PC-9 (cell line): ENCODE data around the gene GGACT. TPM values are rescaled to one million over a fixed set of nuclear protein-coding genes. Genes with fewer than 3 reads are reported as not detected.

ENCODE experiments used
- BruUV-seq: library from RNA; stranded (reverse); fragments of 400-500 nt; replicated peaks from 2 replicates; lab custom pipeline; 2021; lab: Mats Ljungman, UMichigan
- CTCF ChIA-PET: fragments of 300-600 bp; sonication (Branson Sonifier 250); formaldehyde crosslinking; loops from one replicate; lab custom pipeline; 2022; ENCODE audit warnings: antibody characterized with exemption; lab: Charles Lee
- POLR2A ChIA-PET: fragments of 300-600 bp; sonication (Branson Sonifier 250); formaldehyde crosslinking; loops from one replicate; lab custom pipeline; 2022; ENCODE audit warnings: antibody characterized with exemption; ENCODE audit not compliant: unreplicated experiment; lab: Charles Lee
- DNase-seq, 2 experiments: peaks; one replicate each; pipeline versions ENCODE4 v3.0.0 to v3.0.0-alpha.2; 2015 to 2022; ENCODE audit warnings: mixed read lengths in 1 of 2
- H2AFZ ChIP-seq: fragments of 200-600 bp; sonication (generic); 2 replicates; pipeline ENCODE4 v1.8.1; 2017; ENCODE audit warnings: antibody characterized with exemption
- H3F3A ChIP-seq: fragments of 200-600 bp; sonication (generic); 2 replicates; pipeline ENCODE4 v1.8.1; 2017; ENCODE audit warnings: antibody characterized with exemption, mild to moderate bottlenecking, low read depth; ENCODE audit not compliant: insufficient read depth
- H3K27ac ChIP-seq: fragments of 200-600 bp; sonication (generic); 2 replicates; pipeline ENCODE4 v1.6.1; 2016; ENCODE audit warnings: mixed run types
- H3K27me3 ChIP-seq: fragments of 200-600 bp; sonication (generic); 2 replicates; pipeline ENCODE4 v1.6.1; 2016; ENCODE audit warnings: low read depth, mixed run types; ENCODE audit not compliant: insufficient read depth
- H3K36me3 ChIP-seq: fragments of 200-600 bp; sonication (generic); 2 replicates; pipeline ENCODE4 v1.6.1; 2016; ENCODE audit warnings: low read depth, mixed run types
- H3K4me1 ChIP-seq: fragments of 200-600 bp; sonication (generic); replicated peaks from 2 replicates; pipeline ENCODE4 v1.6.1; 2016; ENCODE audit warnings: mixed run types; ENCODE audit not compliant: insufficient read depth
- H3K4me2 ChIP-seq: fragments of 200-600 bp; sonication (generic); 2 replicates; pipeline ENCODE4 v1.6.1; 2017; ENCODE audit warnings: mixed run types
- H3K4me3 ChIP-seq: fragments of 200-600 bp; sonication (generic); 2 replicates; pipeline ENCODE4 v1.6.1; 2016; ENCODE audit warnings: mixed run types
- H3K79me2 ChIP-seq: fragments of 200-600 bp; sonication (generic); 2 replicates; pipeline ENCODE4 v1.6.1; 2017; ENCODE audit warnings: low read depth, mixed run types
- H3K9me2 ChIP-seq: fragments of 200-600 bp; sonication (generic); 2 replicates; pipeline ENCODE4 v1.8.1; 2017; ENCODE audit warnings: mild to moderate bottlenecking; ENCODE audit not compliant: insufficient read depth
- H3K9me3 ChIP-seq: fragments of 200-600 bp; sonication (generic); 2 replicates; pipeline ENCODE4 v1.8.1; 2016; ENCODE audit warnings: low read depth; ENCODE audit not compliant: insufficient read depth
- H4K20me1 ChIP-seq: fragments of 200-600 bp; sonication (generic); 2 replicates; pipeline ENCODE4 v1.8.1; 2017; ENCODE audit not compliant: insufficient read depth
- CTCF ChIP-seq: fragments of 200-600 bp; sonication (generic); conservative IDR thresholded peaks from 2 replicates; pipeline ENCODE4 v1.6.1; 2017; ENCODE audit warnings: mixed run types, antibody characterized with exemption, mild to moderate bottlenecking, moderate library complexity
- EZH2 ChIP-seq: fragments of 200-600 bp; sonication (generic); IDR thresholded peaks from 2 replicates; pipeline ENCODE4 v1.8.0; 2017; ENCODE audit warnings: antibody characterized with exemption, low read depth
- intact Hi-C: fragments of 100-400 bp; cut with micrococcal nuclease; formaldehyde crosslinking; loops from one replicate; pipeline ENCODE4 v1.10.0; 2022; ENCODE audit not compliant: unreplicated experiment
- total RNA-seq: library from RNA; stranded (reverse); gene quantifications from 2 replicates; pipeline ENCODE4 v1.2.3, GENCODE V29; 2021

The GGACT gene
- total RNA-seq, 1 experiment from 2014 or later = 4.9 TPM

GRCh38 chr13:100608906-100609305 lies 20.3 kb upstream of the GGACT start:
- DNase-seq = no peak
- CTCF ChIA-PET = no interaction called here
- Histone ChIP-seq H4K20me1 (no peaks in the 10 kb centered on the region), H3K4me3 (no peak overlapping the region), H3K27ac (no peak overlapping the region), H3K79me2 (no peaks in the 10 kb centered on the region), H3F3A (no peaks in the 10 kb centered on the region), H3K9me3 (no peaks in the 10 kb centered on the region), H3K27me3 (no peaks in the 10 kb centered on the region), H3K4me1 (no peaks in the 10 kb centered on the region), H2AFZ (no peak overlapping the region), H3K36me3 (no peaks in the 10 kb centered on the region), H3K9me2 (no peaks in the 10 kb centered on the region), H3K4me2 (no peak overlapping the region)
- no TSS peak for BruUV-seq
- POLR2A ChIA-PET = no interaction called here
- TF ChIP-seq EZH2 (no peak), CTCF (no peak)
- intact Hi-C loops = no loop called here

GRCh38 chr13:100608489-100608888 lies 19.9 kb upstream of the GGACT start:
- H2AFZ ChIP-seq = no peak overlapping the region

GRCh38 chr13:100604918-100605710 lies 16.5 kb upstream of the GGACT start:
- H3K27ac ChIP-seq = no peak overlapping the region
- H3K27me3 ChIP-seq = no peaks in the 10 kb centered on the region
- CTCF ChIA-PET = no interaction called here
- POLR2A ChIA-PET = no interaction called here
- TF ChIP-seq CTCF (no peak), EZH2 (no peak)
- H3K9me3 ChIP-seq = no peaks in the 10 kb centered on the region
- no peak overlapping the region for H3K4me3 ChIP-seq
- intact Hi-C loops = no loop called here
- no peak for DNase-seq
- no peaks in the 10 kb centered on the region for H4K20me1 ChIP-seq
- no peaks in the 10 kb centered on the region for H3K79me2 ChIP-seq
- H3K36me3 ChIP-seq = no peaks in the 10 kb centered on the region
- BruUV-seq = no TSS peak
- H3K4me1 ChIP-seq = no peaks in the 10 kb centered on the region
- H3K4me2 ChIP-seq = no peak overlapping the region
- no peaks in the 10 kb centered on the region for H3K9me2 ChIP-seq
- no peak overlapping the region for H2AFZ ChIP-seq
- H3F3A ChIP-seq = no peaks in the 10 kb centered on the region

More at GRCh38 chr13:100608489-100608888, 19.9 kb upstream of the GGACT start:
- DNase-seq = no peak
- Histone ChIP-seq H3K4me2 (no peak overlapping the region), H3K27me3 (no peaks in the 10 kb centered on the region), H3K79me2 (no peaks in the 10 kb centered on the region), H3F3A (no peaks in the 10 kb centered on the region), H3K4me1 (no peaks in the 10 kb centered on the region), H4K20me1 (no peaks in the 10 kb centered on the region), H3K9me2 (no peaks in the 10 kb centered on the region), H3K4me3 (no peak overlapping the region), H3K9me3 (no peaks in the 10 kb centered on the region), H3K27ac (no peak overlapping the region), H3K36me3 (no peaks in the 10 kb centered on the region)
- TF ChIP-seq CTCF (no peak), EZH2 (no peak)
- intact Hi-C loops = no loop called here
- ChIA-PET CTCF (no interaction called here), POLR2A (no interaction called here)
- BruUV-seq = no TSS peak
